Activated gamma-delta T cell treated with anti-CD3 and anti-CD28 coated beads, Interleukin-2, amount 50 U/mL, for 16 hours (primary cell): Measurements from ENCODE around the gene ESPNL.

Experiments
- DNase-seq: peaks from one replicate; pipeline ENCODE4 v3.0.0-alpha.2; 2020; ENCODE audit warnings: low read depth

ESPNL gene

GRCh38 chr2:238116298-238117198 lies 16.4 kb downstream of the ESPNL start:
- no peak for DNase-seq

GRCh38 chr2:238117199-238118154 lies 17.3 kb downstream of the ESPNL start:
- no peak for DNase-seq

GRCh38 chr2:238119756-238120462 lies 19.8 kb downstream of the ESPNL start:
- no peak for DNase-seq

GRCh38 chr2:238120463-238121298 lies 20.5 kb downstream of the ESPNL start:
- DNase-seq, result no peak

GRCh38 chr2:238121511-238122286 lies 21.6 kb downstream of the ESPNL start:
- DNase-seq, result no peak

- no peak for DNase-seq
Observed at GRCh38 chr2:238122287-238123217, 22.4 kb downstream of the ESPNL start.

- no peak for DNase-seq
Observed at GRCh38 chr2:238123218-238123971, 23.3 kb downstream of the ESPNL start.

GRCh38 chr2:238123991-238124470 lies 23.9 kb downstream of the ESPNL start:
- no peak for DNase-seq

GRCh38 chr2:238124488-238125126 lies 24.5 kb downstream of the ESPNL start:
- no peak for DNase-seq

- no peak for DNase-seq
Observed at GRCh38 chr2:238125127-238125885, 25.2 kb downstream of the ESPNL start.

- no peak for DNase-seq
Observed at GRCh38 chr2:238126338-238126737, 26.2 kb downstream of the ESPNL start.

GRCh38 chr2:238126775-238127164 lies 26.6 kb downstream of the ESPNL start:
- DNase-seq, result no peak

GRCh38 chr2:238127165-238128060 lies 27.3 kb downstream of the ESPNL start:
- no peak for DNase-seq

GRCh38 chr2:238128061-238128440 lies 27.9 kb downstream of the ESPNL start:
- no peak for DNase-seq

- no peak for DNase-seq
Observed at GRCh38 chr2:238128534-238129001, 28.4 kb downstream of the ESPNL start.
